ENCODE results near the gene BACE1. TPM values are rescaled to one million over a fixed set of nuclear protein-coding genes. Genes with fewer than 3 reads are reported as not detected.
"Not testable (repeated sequence)": the region's sequence is repeated elsewhere in the genome, so short reads cannot be mapped to it uniquely, and the experiment has no call there.

The BACE1 gene
- polyA plus RNA-seq, 1 donor from 2014 or later, result 21.0 TPM

GRCh38 chr11:117265745-117266144 is 50.3 kb downstream of the BACE1 start:
- no peak for TF ChIP-seq TAF1 (IDR thresholded peaks at IDR 0.05; ENCODE audit: low read depth)
- TF ChIP-seq MXI1 (conservative IDR thresholded peaks at IDR 0.05; ENCODE audit: poor library complexity, severe bottlenecking), result no peak
- TF ChIP-seq RAD21 (conservative IDR thresholded peaks at IDR 0.05), result no peak
- no peak for TF ChIP-seq EP300 (conservative IDR thresholded peaks at IDR 0.05; ENCODE audit: poor library complexity, severe bottlenecking)
- TF ChIP-seq SMC3 (conservative IDR thresholded peaks at IDR 0.05; ENCODE audit: poor library complexity), result no peak
- TF ChIP-seq REST (IDR thresholded peaks at IDR 0.05; ENCODE audit: borderline replicate concordance), result no peak
- no peak for TF ChIP-seq POLR2AphosphoS5 (IDR thresholded peaks at IDR 0.05)
- TF ChIP-seq EZH2 (IDR thresholded peaks at IDR 0.05; ENCODE audit: borderline replicate concordance, insufficient read depth, low read length, poor library complexity, severe bottlenecking), result no peak
- TF ChIP-seq CTCF (IDR thresholded peaks at IDR 0.05; ENCODE audit: poor library complexity, severe bottlenecking), result no peak
- no peaks in the 10 kb centered on the region for H3K27me3 ChIP-seq (ENCODE audit: insufficient read depth, low read depth, low read length)
- H3F3A ChIP-seq (ENCODE audit: insufficient read depth, low read length, poor library complexity, severe bottlenecking), result no peaks in the 10 kb centered on the region
- H4K20me1 ChIP-seq (ENCODE audit: insufficient read depth), result no peaks in the 10 kb centered on the region
- no peak overlapping the region for H3K4me2 ChIP-seq (ENCODE audit: low read length)
- no peaks in the 10 kb centered on the region for H3K36me3 ChIP-seq (ENCODE audit: insufficient read depth, low read length)
- no peak overlapping the region for H3K4me3 ChIP-seq (ENCODE audit: low read length)
- no peak overlapping the region for H2AFZ ChIP-seq (ENCODE audit: low read depth, low read length)
- H3K79me2 ChIP-seq (replicated peaks; ENCODE audit: insufficient read depth, low read length), result no peaks in the 10 kb centered on the region
- H3K9ac ChIP-seq (ENCODE audit: low read length), result no peak overlapping the region
- H3K9me2 ChIP-seq (ENCODE audit: insufficient read depth, low read length), result no peaks in the 10 kb centered on the region
- no peak overlapping the region for H3K27ac ChIP-seq (ENCODE audit: low read length)
- H3K9me3 ChIP-seq (ENCODE audit: low read length), result no peaks in the 10 kb centered on the region

GRCh38 chr11:117264624-117265323 is 51.3 kb downstream of the BACE1 start:
- H3K27me3 ChIP-seq (ENCODE audit: insufficient read depth, low read depth, low read length); H3K9me2 ChIP-seq (ENCODE audit: insufficient read depth, low read length); H3F3A ChIP-seq (ENCODE audit: insufficient read depth, low read length, poor library complexity, severe bottlenecking); H3K27ac ChIP-seq (ENCODE audit: low read length); H4K20me1 ChIP-seq (ENCODE audit: insufficient read depth); H3K36me3 ChIP-seq (ENCODE audit: insufficient read depth, low read length); H3K4me2 ChIP-seq (ENCODE audit: low read length); H3K79me2 ChIP-seq (replicated peaks; ENCODE audit: insufficient read depth, low read length); H3K4me3 ChIP-seq (ENCODE audit: low read length); H2AFZ ChIP-seq (ENCODE audit: low read depth, low read length); H3K9ac ChIP-seq (ENCODE audit: low read length); H3K9me3 ChIP-seq (ENCODE audit: low read length): not testable (repeated sequence)

Measured in neural cell (in vitro differentiated cells).